Thoracic aorta (tissue), 2 donors: ENCODE measurements around the gene TOGARAM1. TPM values are rescaled to one million over a fixed set of nuclear protein-coding genes. Genes with fewer than 3 reads are reported as not detected.

Experiments used
- ATAC-seq: fragments of 150-250 bp; one replicate; pipeline ENCODE4 v1.8.0; 2017; ENCODE audit warnings: low read depth; ENCODE audit not compliant: insufficient number of reproducible peaks, low FRiP score
- DNase-seq: peaks from one replicate; pipeline ENCODE4 v3.0.0-alpha.2; 2020; ENCODE audit warnings: low spot score
- H3K27ac ChIP-seq, 2 donors: fragments of 200-600 bp; sonication (generic); 1 replicate in 1 of 2; 2 replicates in 1 of 2; pipeline ENCODE4 v1.5.1; 2016; ENCODE audit warnings: mild to moderate bottlenecking in 2 of 2, moderate library complexity in 2 of 2
- H3K27me3 ChIP-seq: fragments of 200-600 bp; sonication (generic); replicated peaks from 2 replicates; pipeline ENCODE4 v1.6.0; 2016; ENCODE audit warnings: mild to moderate bottlenecking; ENCODE audit not compliant: insufficient read depth
- H3K36me3 ChIP-seq: fragments of 200-600 bp; sonication (generic); one replicate; pipeline ENCODE4 v1.5.1; 2016
- H3K4me1 ChIP-seq, 2 donors: fragments of 200-600 bp; sonication (generic); 1 replicate in 1 of 2; 2 replicates in 1 of 2; pipeline versions ENCODE4 v1.5.1 to v1.6.0; 2016; ENCODE audit warnings: low read depth in 2 of 2, mild to moderate bottlenecking in 1 of 2; ENCODE audit not compliant: control insufficient read depth in 1 of 2
- H3K4me3 ChIP-seq: fragments of 200-600 bp; sonication (generic); 2 replicates; pipeline ENCODE4 v1.5.1; 2016; ENCODE audit warnings: mild to moderate bottlenecking
- H3K9me3 ChIP-seq: fragments of 200-600 bp; sonication (generic); 2 replicates; pipeline ENCODE4 v1.5.1; 2016
- CTCF ChIP-seq: fragments of 200-600 bp; sonication (generic); IDR thresholded peaks from one replicate; pipeline ENCODE4 v1.5.1; 2019; ENCODE audit warnings: antibody characterized with exemption
- total RNA-seq, 2 donors: library from RNA; depleted of rRNA; stranded (reverse); fragments of >200 nt; gene quantifications; one replicate each; pipeline versions ENCODE4 v1.1.0 to v1.2.3, GENCODE V29; 2016

The TOGARAM1 gene
- total RNA-seq, 2 donors from 2014 or later, result 8.5 to 32.0 TPM

GRCh38 chr14:44966601-44967336, 4.8 kb downstream of the TOGARAM1 start:
- no peaks in the 10 kb centered on the region for H3K36me3 ChIP-seq
- H3K9me3 ChIP-seq, result no peaks in the 10 kb centered on the region
- peak overlapping the region; percentile 54 for H3K4me3 ChIP-seq
- ATAC-seq (no peak), DNase-seq (no peak)
- H3K27ac ChIP-seq, result no peak overlapping the region
- no peaks in the 10 kb centered on the region for H3K27me3 ChIP-seq
- H3K4me1 ChIP-seq, result peaks cover 29 to 45% of the 10 kb centered on the region in 2 donors
- TF ChIP-seq CTCF, result no peak

GRCh38 chr14:44968714-44969113, 6.7 kb downstream of the TOGARAM1 start:
- H3K4me1 ChIP-seq, result peaks cover 29 to 40% of the 10 kb centered on the region in 2 donors
- no peak for DNase-seq
- no peaks in the 10 kb centered on the region for H3K36me3 ChIP-seq
- H3K27ac ChIP-seq, result no peak overlapping the region
- no peaks in the 10 kb centered on the region for H3K9me3 ChIP-seq
- no peak overlapping the region for H3K4me3 ChIP-seq
- no peak for ATAC-seq
- no peak for TF ChIP-seq CTCF
- H3K27me3 ChIP-seq, result no peaks in the 10 kb centered on the region

GRCh38 chr14:44970907-44971306, 8.9 kb downstream of the TOGARAM1 start:
- no peaks in the 10 kb centered on the region for H3K36me3 ChIP-seq
- ATAC-seq (no peak), DNase-seq (no peak)
- no peak overlapping the region for H3K4me3 ChIP-seq
- no peaks in the 10 kb centered on the region for H3K27me3 ChIP-seq
- peaks cover 25 to 27% of the 10 kb centered on the region in 2 donors for H3K4me1 ChIP-seq
- no peak overlapping the region for H3K27ac ChIP-seq
- no peak for TF ChIP-seq CTCF
- no peaks in the 10 kb centered on the region for H3K9me3 ChIP-seq

- H3K4me3 ChIP-seq, result no peak overlapping the region
- DNase-seq, result no peak
- H3K36me3 ChIP-seq, result no peaks in the 10 kb centered on the region
Observed at GRCh38 chr14:44971459-44971858, 9.5 kb downstream of the TOGARAM1 start.

GRCh38 chr14:44979273-44979672, 17.3 kb downstream of the TOGARAM1 start:
- no peak for TF ChIP-seq CTCF
- Histone ChIP-seq H3K9me3 (no peaks in the 10 kb centered on the region), H3K4me3 (no peak overlapping the region), H3K4me1 (peaks cover 0 to 8% of the 10 kb centered on the region in 2 donors), H3K36me3 (no peaks in the 10 kb centered on the region), H3K27me3 (no peaks in the 10 kb centered on the region), H3K27ac (no peak overlapping the region)
- ATAC-seq (no peak), DNase-seq (no peak)

More at GRCh38 chr14:44971459-44971858, 9.5 kb downstream of the TOGARAM1 start:
- H3K9me3 ChIP-seq, result no peaks in the 10 kb centered on the region
- H3K27ac ChIP-seq, result no peak overlapping the region
- no peaks in the 10 kb centered on the region for H3K27me3 ChIP-seq
- H3K4me1 ChIP-seq, result peaks cover 21 to 25% of the 10 kb centered on the region in 2 donors
- TF ChIP-seq CTCF, result no peak
- no peak for ATAC-seq
